Left renal cortex interstitium (tissue), 4 donors: ENCODE results near the gene CCDC57. TPM values are rescaled to one million over a fixed set of nuclear protein-coding genes. Genes with fewer than 3 reads are reported as not detected.

Source experiments
- DNase-seq, 4 donors: peaks; one replicate each; pipeline ENCODE4 v3.0.0-alpha.2; 2013; ENCODE audit warnings: low read depth in 4 of 4, low spot score in 2 of 4, missing footprints in 1 of 4
- polyA plus RNA-seq, 4 donors: library from polyadenylated mRNA; unstranded; fragments of 120-200 nt; gene quantifications; one replicate each; pipeline ENCODE4 v1.2.1, GENCODE V29; 2013; ENCODE audit not compliant: insufficient read length in 4 of 4

Gene CCDC57
- polyA plus RNA-seq, 4 donors: 29.8 to 93.3 (median 62.1) TPM

- DNase-seq: no peak
These were observed 123.6 kb downstream of the CCDC57 start for GRCh38 chr17:82088838-82089722.

GRCh38 chr17:82087961-82088837 lies 124.4 kb downstream of the CCDC57 start:
- DNase-seq: no peak

- no peak for DNase-seq
These were observed 125.4 kb downstream of the CCDC57 start for GRCh38 chr17:82086941-82087906.

GRCh38 chr17:82085931-82086764 lies 126.5 kb downstream of the CCDC57 start:
- no peak for DNase-seq

GRCh38 chr17:82085031-82085861 lies 127.4 kb downstream of the CCDC57 start:
- DNase-seq: no peak

GRCh38 chr17:82084373-82085030 lies 128.1 kb downstream of the CCDC57 start:
- DNase-seq: no peak

- DNase-seq: no peak
These were observed 128.9 kb downstream of the CCDC57 start for GRCh38 chr17:82083533-82084359.

GRCh38 chr17:82083009-82083408 lies 129.6 kb downstream of the CCDC57 start:
- DNase-seq: no peak

- DNase-seq: no peak
These were observed 130.2 kb downstream of the CCDC57 start for GRCh38 chr17:82082456-82082855.

- DNase-seq: no peak
These were observed 130.7 kb downstream of the CCDC57 start for GRCh38 chr17:82081966-82082365.

GRCh38 chr17:82081546-82081945 lies 131.1 kb downstream of the CCDC57 start:
- no peak for DNase-seq

GRCh38 chr17:82080789-82081464 lies 131.7 kb downstream of the CCDC57 start:
- DNase-seq: no peak

- no peak for DNase-seq
These were observed 132.4 kb downstream of the CCDC57 start for GRCh38 chr17:82080048-82080788.

GRCh38 chr17:82079001-82079677 lies 133.5 kb downstream of the CCDC57 start:
- no peak for DNase-seq

GRCh38 chr17:82078433-82078832 lies 134.2 kb downstream of the CCDC57 start:
- DNase-seq: no peak
